H1 (cell line): ENCODE results near the gene RUFY1. TPM values are rescaled to one million over a fixed set of nuclear protein-coding genes. Genes with fewer than 3 reads are reported as not detected.
"Not testable (repeated sequence)": the region's sequence is repeated elsewhere in the genome, so short reads cannot be mapped to it uniquely, and the experiment has no call there.

Source experiments
- CTCF ChIA-PET: fragments of 300-600 bp; sonication (Branson Sonifier 250); formaldehyde crosslinking; loops from one replicate; lab custom pipeline; 2021; ENCODE audit not compliant: partially characterized antibody; lab: Charles Lee
- POLR2A ChIA-PET: fragments of 300-600 bp; sonication (Branson Sonifier 250); formaldehyde crosslinking; loops from one replicate; lab custom pipeline; 2021; ENCODE audit warnings: inconsistent platforms; ENCODE audit not compliant: partially characterized antibody; lab: Charles Lee
- DNase-seq, 2 experiments: peaks; one replicate each; pipeline versions ENCODE4 v3.0.0 to v3.0.0-alpha.2; 2010 to 2022; ENCODE audit warnings: low spot score in 2 of 2, low read depth in 1 of 2, mixed read lengths in 1 of 2
- FAIRE-seq: peaks from 2 replicates; lab custom pipeline; 2011; peaks lifted over from hg19 to GRCh38; lab: Jason Lieb, UNC
- H2AFZ ChIP-seq: 2 replicates; pipeline ENCODE4 v1.8.1; 2012; ENCODE audit warnings: low read length, inconsistent platforms
- H2AK5ac ChIP-seq: 2 replicates; pipeline ENCODE4 v1.6.1; 2013; ENCODE audit warnings: low read depth, low read length
- H2BK120ac ChIP-seq: replicated peaks from 2 replicates; pipeline ENCODE3; 2013; ENCODE audit warnings: low read depth, low read length, inconsistent platforms
- H2BK12ac ChIP-seq: 2 replicates; pipeline ENCODE4 v1.6.1; 2013; ENCODE audit warnings: low read depth, low read length
- H2BK15ac ChIP-seq: 2 replicates; pipeline ENCODE4 v1.6.1; 2013; ENCODE audit warnings: low read length
- H2BK20ac ChIP-seq: 2 replicates; pipeline ENCODE4 v1.6.1; 2013; ENCODE audit warnings: low read length
- H2BK5ac ChIP-seq: 2 replicates; pipeline ENCODE4 v1.6.1; 2013; ENCODE audit warnings: low read depth, low read length
- H3K14ac ChIP-seq: 2 replicates; pipeline ENCODE4 v1.6.1; 2013; ENCODE audit warnings: inconsistent platforms; ENCODE audit not compliant: insufficient read length
- H3K18ac ChIP-seq: 2 replicates; pipeline ENCODE4 v1.6.1; 2013; ENCODE audit warnings: low read length; ENCODE audit errors: extremely low read depth
- H3K23ac ChIP-seq: 2 replicates; pipeline ENCODE4 v1.6.1; 2013; ENCODE audit warnings: inconsistent platforms; ENCODE audit not compliant: insufficient read length
- H3K23me2 ChIP-seq: 2 replicates; pipeline ENCODE4 v1.6.1; 2013; ENCODE audit warnings: low read depth, low read length
- H3K27ac ChIP-seq: 2 replicates; pipeline ENCODE4 v1.6.1; 2011; ENCODE audit warnings: low read depth, low read length, inconsistent platforms
- H3K27me3 ChIP-seq, 4 experiments: replicated peaks in 1 of 4; 1 replicate in 1 of 4; 2 replicates in 3 of 4; pipeline versions ENCODE4 v1.6.1 to v1.8.1; 2011 to 2013; ENCODE audit warnings: low read length in 3 of 4, mild to moderate bottlenecking in 3 of 4, inconsistent platforms in 2 of 4, mixed read lengths in 2 of 4, moderate library complexity in 1 of 4; ENCODE audit not compliant: control insufficient read depth in 3 of 4, insufficient read depth in 3 of 4; ENCODE audit errors: extremely low read depth in 1 of 4
- H3K36me3 ChIP-seq, 4 experiments: 2 replicates each; pipeline versions ENCODE4 v1.6.1 to v1.8.1; 2011 to 2013; ENCODE audit warnings: mild to moderate bottlenecking in 4 of 4, low read length in 3 of 4, moderate library complexity in 2 of 4, control low read depth in 1 of 4, inconsistent platforms in 1 of 4; ENCODE audit not compliant: insufficient read depth in 4 of 4, control insufficient read depth in 2 of 4
- H3K4ac ChIP-seq: replicated peaks from 2 replicates; pipeline ENCODE3; 2013; ENCODE audit warnings: low read length, low read depth, mixed read lengths, inconsistent platforms; ENCODE audit not compliant: insufficient read length
- H3K4me1 ChIP-seq, 4 experiments: replicated peaks in 1 of 4; 1 replicate in 1 of 4; 2 replicates in 3 of 4; pipeline versions ENCODE4 v1.6.1 to v1.8.1; 2011 to 2013; ENCODE audit warnings: low read length in 3 of 4, inconsistent platforms in 2 of 4, mixed read lengths in 1 of 4; ENCODE audit not compliant: insufficient read depth in 4 of 4, control insufficient read depth in 3 of 4
- H3K4me2 ChIP-seq, 2 experiments: 2 replicates each; pipeline versions ENCODE4 v1.6.1 to v1.8.1; 2011 to 2013; ENCODE audit warnings: low read depth in 2 of 2, low read length in 2 of 2, control low read depth in 1 of 2, inconsistent platforms in 1 of 2, mild to moderate bottlenecking in 1 of 2; ENCODE audit not compliant: insufficient read depth in 1 of 2
- H3K4me3 ChIP-seq, 4 experiments: fragments of 200-600, 300-600 bp in 1 of 4; sonication (generic), shearing (Covaris generic), sonication (Bioruptor Twin) in 1 of 4; 2 replicates each; pipeline versions ENCODE4 v1.5.1 to v1.8.1; 2011 to 2016; ENCODE audit warnings: low read length in 4 of 4, low read depth in 3 of 4, control low read depth in 2 of 4, inconsistent platforms in 2 of 4, mild to moderate bottlenecking in 2 of 4, mixed read lengths in 1 of 4, moderate library complexity in 1 of 4; ENCODE audit not compliant: insufficient read depth in 2 of 4; ENCODE audit errors: extremely low read depth in 1 of 4
- H3K56ac ChIP-seq: replicated peaks from 2 replicates; pipeline ENCODE3; 2013; ENCODE audit warnings: low read depth, mild to moderate bottlenecking, mixed read lengths, low read length, inconsistent platforms; ENCODE audit not compliant: insufficient read length
- H3K79me1 ChIP-seq: 2 replicates; pipeline ENCODE4 v1.6.1; 2013; ENCODE audit warnings: low read depth, low read length, control low read depth
- H3K79me2 ChIP-seq, 2 experiments: 2 replicates each; pipeline versions ENCODE4 v1.6.1 to v1.8.1; 2012 to 2013; ENCODE audit warnings: low read length in 2 of 2, mild to moderate bottlenecking in 2 of 2, inconsistent platforms in 1 of 2; ENCODE audit not compliant: insufficient read depth in 2 of 2, control insufficient read depth in 1 of 2
- H3K9ac ChIP-seq, 4 experiments: replicated peaks in 1 of 4; 1 replicate in 1 of 4; 2 replicates in 3 of 4; pipeline versions ENCODE4 v1.6.1 to v1.8.1; 2011 to 2013; ENCODE audit warnings: low read depth in 3 of 4, low read length in 3 of 4, control low read depth in 2 of 4, mild to moderate bottlenecking in 2 of 4, moderate library complexity in 2 of 4, inconsistent platforms in 1 of 4; ENCODE audit errors: extremely low read depth in 1 of 4
- H3K9me3 ChIP-seq, 2 experiments: 2 replicates each; pipeline versions ENCODE4 v1.6.1 to v1.8.1; 2012 to 2013; ENCODE audit warnings: mild to moderate bottlenecking in 2 of 2, moderate library complexity in 2 of 2, control low read depth in 1 of 2, inconsistent platforms in 1 of 2, low read depth in 1 of 2, low read length in 1 of 2, mixed read lengths in 1 of 2; ENCODE audit not compliant: insufficient read depth in 2 of 2
- H4K20me1 ChIP-seq, 2 experiments: replicated peaks in 1 of 2; 2 replicates each; pipeline versions ENCODE3 to v1.8.1; 2011 to 2013; ENCODE audit warnings: inconsistent platforms in 2 of 2, low read length in 2 of 2, mild to moderate bottlenecking in 1 of 2; ENCODE audit not compliant: insufficient read depth in 2 of 2, control insufficient read depth in 1 of 2
- H4K5ac ChIP-seq: 2 replicates; pipeline ENCODE4 v1.6.1; 2013; ENCODE audit warnings: low read length, low read depth, mixed read lengths, inconsistent platforms; ENCODE audit not compliant: insufficient read length
- H4K8ac ChIP-seq: 2 replicates; pipeline ENCODE4 v1.8.0; 2013; ENCODE audit warnings: mild to moderate bottlenecking, moderate library complexity, low read length, inconsistent platforms; ENCODE audit not compliant: insufficient read depth; ENCODE audit errors: extremely low read depth
- H4K91ac ChIP-seq: replicated peaks from 2 replicates; pipeline ENCODE3; 2013; ENCODE audit warnings: low read length, mixed read lengths, inconsistent platforms; ENCODE audit not compliant: insufficient read length
- WGBS, 2 experiments: shearing (Covaris generic) in 1 of 2; methylation state at CpG; one replicate each; pipeline versions ENCODE4 v1.1.6 to v1.1.7; 2013 to 2015; ENCODE audit warnings: low lambda C conversion rate in 2 of 2, mixed read lengths in 2 of 2, inconsistent platforms in 1 of 2, low coverage in 1 of 2, missing lambda C conversion rate in 1 of 2; ENCODE audit not compliant: insufficient replicate concordance in 2 of 2, insufficient coverage in 1 of 2, insufficient read length in 1 of 2; ENCODE audit errors: extremely low coverage in 1 of 2, missing lambda C conversion rate in 1 of 2; 5-methylcytosine and 5-hydroxymethylcytosine counted together
- polyA plus RNA-seq, 7 experiments: library from polyadenylated mRNA; depleted of rRNA in 3 of 7; stranded (reverse) in 5 of 7; unstranded in 2 of 7; fragments of >200 nt in 5 of 7; fragments of 200-250 nt in 2 of 7; gene quantifications; 1 replicate in 5 of 7; 2 replicates in 1 of 7; 4 replicates in 1 of 7; pipeline versions ENCODE4 v1.2.1 to v1.2.3, GENCODE V29; 2011 to 2013; ENCODE audit warnings: missing spikeins in 2 of 7, mixed read lengths in 2 of 7
- total RNA-seq: library from RNA; stranded (reverse); fragmentation: NEBNext Ultra II Directional; extraction: Animal tissue kit (Norgen Biotek cat#: 25700); gene quantifications from 2 replicates; pipeline ENCODE4 v1.2.1, GENCODE V29; 2021

The RUFY1 gene
- total and polyA plus RNA-seq, 2 of the 8 experiments (the other 6 are each of a cell fraction or from before 2014, with no cell fraction given): 22.4 to 29.5 TPM

- H3K4me3 ChIP-seq, H3K9me3 ChIP-seq, H4K91ac ChIP-seq, H3K4me2 ChIP-seq, H3K23ac ChIP-seq, H2BK120ac ChIP-seq, H3K23me2 ChIP-seq, H3K4me1 ChIP-seq, H2BK15ac ChIP-seq, H2BK20ac ChIP-seq, H3K79me1 ChIP-seq, H3K27ac ChIP-seq, H3K14ac ChIP-seq, POLR2A ChIA-PET, H3K4ac ChIP-seq, H2AK5ac ChIP-seq, H3K56ac ChIP-seq, H3K27me3 ChIP-seq, H2BK5ac ChIP-seq, H4K20me1 ChIP-seq, H3K36me3 ChIP-seq, CTCF ChIA-PET, H2BK12ac ChIP-seq, H4K5ac ChIP-seq, H2AFZ ChIP-seq, H4K8ac ChIP-seq, H3K9ac ChIP-seq, H3K18ac ChIP-seq, H3K79me2 ChIP-seq, DNase-seq, FAIRE-seq: not testable (repeated sequence)
- WGBS, 2 experiments: 77% methylated on average over 11 of the region's 17 CpGs; no CpG with 5 or more reads in 1 of the 2 experiments
Observed at GRCh38 chr5:179518369-179518768, 32.0 kb upstream of the RUFY1 start.

- H2BK120ac ChIP-seq, H3K23me2 ChIP-seq, H2AK5ac ChIP-seq, H3K23ac ChIP-seq, H4K5ac ChIP-seq, H4K91ac ChIP-seq, H3K79me2 ChIP-seq, H3K9me3 ChIP-seq, H4K20me1 ChIP-seq, H3K56ac ChIP-seq, H3K4me3 ChIP-seq, H4K8ac ChIP-seq, H2BK12ac ChIP-seq, H2BK5ac ChIP-seq, H2BK20ac ChIP-seq, H2BK15ac ChIP-seq, H3K27me3 ChIP-seq, H3K18ac ChIP-seq, FAIRE-seq, H3K14ac ChIP-seq, H2AFZ ChIP-seq, H3K4ac ChIP-seq, H3K79me1 ChIP-seq, H3K36me3 ChIP-seq, H3K9ac ChIP-seq, DNase-seq, H3K4me2 ChIP-seq, H3K27ac ChIP-seq, H3K4me1 ChIP-seq: not testable (repeated sequence)
- 96% methylated on average over 15 of the region's 15 CpGs; no CpG with 5 or more reads in 1 of the 2 experiments for WGBS, 2 experiments
- POLR2A ChIA-PET: interaction anchor here (1.7 kb wide), 1 partner anchor 11 kb away, joined by 5 read pairs; no protein-coding TSS in a partner anchor
- CTCF ChIA-PET: interaction anchor here (1.2 kb wide), 1 partner anchor 8 kb away, joined by 4 read pairs; no protein-coding TSS in a partner anchor
Observed at GRCh38 chr5:179519416-179520070, 30.8 kb upstream of the RUFY1 start.
